Mammary epithelial cell (primary cell): ENCODE data around the gene EXOSC3.

Experiments used
- EZH2 ChIP-seq: IDR thresholded peaks from 2 replicates; pipeline ENCODE4 v1.6.1; 2012; ENCODE audit warnings: low read length, inconsistent platforms, borderline replicate concordance
- TF ChIP-seq, protein P1 (sequence below), 2 donors: IDR thresholded peaks in 1 of 2; conservative IDR thresholded peaks in 1 of 2; 2 replicates each; pipeline ENCODE4 v1.5.1; 2011 to 2012; ENCODE audit warnings: inconsistent platforms in 2 of 2, low read length in 2 of 2, mild to moderate bottlenecking in 2 of 2, control low read depth in 1 of 2, low read depth in 1 of 2; ENCODE audit not compliant: insufficient read depth in 1 of 2; ENCODE audit errors: extremely low read depth in 1 of 2

DNA sequence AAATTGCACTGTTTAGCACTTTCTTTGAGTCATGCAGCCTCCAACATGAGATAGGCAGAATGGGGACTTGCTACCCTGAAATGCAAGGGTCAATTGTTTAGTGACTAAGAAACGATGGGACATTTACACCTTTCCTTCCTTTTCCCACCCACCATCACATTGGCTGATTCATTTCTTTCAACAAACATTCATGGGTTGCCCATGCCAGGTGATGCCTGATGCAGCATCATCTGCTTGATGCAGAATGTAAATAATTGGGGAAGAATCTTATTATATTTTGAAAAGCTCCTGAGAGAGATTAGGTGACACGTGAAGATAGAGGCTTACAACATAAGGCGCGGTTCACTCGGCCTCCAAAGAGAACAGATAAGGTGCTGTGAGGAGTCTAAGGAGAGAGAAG, 35.7 kb downstream of the EXOSC3 start:
- TF ChIP-seq, protein P1, sequence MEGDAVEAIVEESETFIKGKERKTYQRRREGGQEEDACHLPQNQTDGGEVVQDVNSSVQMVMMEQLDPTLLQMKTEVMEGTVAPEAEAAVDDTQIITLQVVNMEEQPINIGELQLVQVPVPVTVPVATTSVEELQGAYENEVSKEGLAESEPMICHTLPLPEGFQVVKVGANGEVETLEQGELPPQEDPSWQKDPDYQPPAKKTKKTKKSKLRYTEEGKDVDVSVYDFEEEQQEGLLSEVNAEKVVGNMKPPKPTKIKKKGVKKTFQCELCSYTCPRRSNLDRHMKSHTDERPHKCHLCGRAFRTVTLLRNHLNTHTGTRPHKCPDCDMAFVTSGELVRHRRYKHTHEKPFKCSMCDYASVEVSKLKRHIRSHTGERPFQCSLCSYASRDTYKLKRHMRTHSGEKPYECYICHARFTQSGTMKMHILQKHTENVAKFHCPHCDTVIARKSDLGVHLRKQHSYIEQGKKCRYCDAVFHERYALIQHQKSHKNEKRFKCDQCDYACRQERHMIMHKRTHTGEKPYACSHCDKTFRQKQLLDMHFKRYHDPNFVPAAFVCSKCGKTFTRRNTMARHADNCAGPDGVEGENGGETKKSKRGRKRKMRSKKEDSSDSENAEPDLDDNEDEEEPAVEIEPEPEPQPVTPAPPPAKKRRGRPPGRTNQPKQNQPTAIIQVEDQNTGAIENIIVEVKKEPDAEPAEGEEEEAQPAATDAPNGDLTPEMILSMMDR (conservative IDR thresholded peaks at IDR 0.05 in 1 of 2, IDR thresholded peaks at IDR 0.05 in 1 of 2; ENCODE audit: extremely low read depth in 1 of 2, insufficient read depth in 1 of 2, low read depth in 1 of 2, low read length in 2 of 2), result no peak
- TF ChIP-seq EZH2, result no peak
